Activated T-cell treated with anti-CD3 and anti-CD28 coated beads for 4 hours (primary cell): ENCODE results near the gene LAG3.

Experiments used
- DNase-seq: peaks from one replicate; pipeline ENCODE4 v3.0.0-alpha.2; 2020

LAG3 gene

DNA sequence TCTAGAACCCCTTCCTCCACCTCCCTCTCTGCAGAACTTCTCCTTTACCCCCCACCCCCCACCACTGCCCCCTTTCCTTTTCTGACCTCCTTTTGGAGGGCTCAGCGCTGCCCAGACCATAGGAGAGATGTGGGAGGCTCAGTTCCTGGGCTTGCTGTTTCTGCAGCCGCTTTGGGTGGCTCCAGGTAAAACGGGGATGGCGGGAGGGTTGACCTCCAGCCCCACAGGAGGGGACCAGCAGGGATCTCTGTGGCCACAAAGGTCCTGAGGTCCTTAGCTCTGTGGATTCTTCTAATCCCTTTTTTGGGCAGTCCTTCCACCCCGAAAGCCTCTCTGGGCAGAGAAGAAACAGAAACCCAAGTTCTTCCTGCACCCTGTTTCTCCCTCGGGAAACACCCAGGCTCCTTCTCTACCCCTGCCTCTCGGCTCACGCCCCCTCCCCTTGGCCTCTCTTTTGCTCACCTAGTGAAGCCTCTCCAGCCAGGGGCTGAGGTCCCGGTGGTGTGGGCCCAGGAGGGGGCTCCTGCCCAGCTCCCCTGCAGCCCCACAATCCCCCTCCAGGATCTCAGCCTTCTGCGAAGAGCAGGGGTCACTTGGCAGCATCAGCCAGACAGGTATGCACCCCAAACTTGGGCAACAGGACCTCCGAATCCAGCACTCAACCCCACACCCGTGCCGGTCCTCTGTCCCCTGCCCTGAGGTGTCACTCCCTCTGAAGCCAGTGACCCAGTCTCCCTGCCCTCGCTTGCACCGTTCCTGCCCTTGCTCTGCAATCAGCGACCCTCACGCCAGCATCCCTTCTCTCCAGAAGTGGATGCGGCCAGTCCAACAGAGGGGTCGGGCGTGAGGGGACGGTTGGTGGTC is 638 bp downstream of the LAG3 start:
- no peak for DNase-seq

DNA sequence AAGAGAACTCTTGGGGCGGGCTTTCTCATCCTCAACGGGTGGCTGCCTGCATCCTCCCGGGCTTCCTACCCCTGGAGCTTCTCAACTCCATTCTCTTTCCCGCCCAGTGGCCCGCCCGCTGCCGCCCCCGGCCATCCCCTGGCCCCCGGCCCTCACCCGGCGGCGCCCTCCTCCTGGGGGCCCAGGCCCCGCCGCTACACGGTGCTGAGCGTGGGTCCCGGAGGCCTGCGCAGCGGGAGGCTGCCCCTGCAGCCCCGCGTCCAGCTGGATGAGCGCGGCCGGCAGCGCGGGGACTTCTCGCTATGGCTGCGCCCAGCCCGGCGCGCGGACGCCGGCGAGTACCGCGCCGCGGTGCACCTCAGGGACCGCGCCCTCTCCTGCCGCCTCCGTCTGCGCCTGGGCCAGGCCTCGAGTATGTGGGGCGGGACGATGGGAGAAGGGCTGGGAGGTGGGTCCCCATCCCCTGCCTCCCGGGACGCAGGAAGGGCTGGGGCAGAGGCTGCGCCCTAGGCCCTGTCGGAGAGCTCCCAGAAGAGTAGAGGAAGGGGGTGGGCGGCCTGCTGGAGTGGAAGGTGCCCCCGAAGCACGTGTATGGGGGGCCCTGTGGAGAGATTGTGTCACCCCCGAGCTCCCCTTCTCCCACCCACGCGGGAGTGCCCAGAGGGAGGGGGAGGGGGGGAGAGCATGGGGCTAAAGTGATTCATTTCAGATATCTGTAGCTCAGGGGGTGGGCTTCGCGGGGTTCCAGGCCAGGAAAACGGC is 1.5 kb downstream of the LAG3 start:
- peak; percentile 71 for DNase-seq

DNA sequence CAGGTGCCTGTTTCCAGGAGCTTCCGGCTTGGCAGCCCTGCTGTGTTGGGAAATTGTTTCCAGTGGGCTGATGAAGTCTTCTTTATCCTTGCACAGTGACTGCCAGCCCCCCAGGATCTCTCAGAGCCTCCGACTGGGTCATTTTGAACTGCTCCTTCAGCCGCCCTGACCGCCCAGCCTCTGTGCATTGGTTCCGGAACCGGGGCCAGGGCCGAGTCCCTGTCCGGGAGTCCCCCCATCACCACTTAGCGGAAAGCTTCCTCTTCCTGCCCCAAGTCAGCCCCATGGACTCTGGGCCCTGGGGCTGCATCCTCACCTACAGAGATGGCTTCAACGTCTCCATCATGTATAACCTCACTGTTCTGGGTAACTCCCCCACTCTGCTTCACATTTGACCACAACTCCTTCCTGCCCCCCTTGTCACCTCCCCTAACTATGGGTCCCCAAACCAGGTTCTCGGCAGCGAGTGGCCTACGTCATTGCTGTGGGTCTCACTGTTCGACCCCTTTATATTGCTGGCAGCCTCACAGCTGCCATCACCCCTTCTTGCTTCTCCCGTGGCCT is 2.3 kb downstream of the LAG3 start:
- DNase-seq, result no peak

DNA sequence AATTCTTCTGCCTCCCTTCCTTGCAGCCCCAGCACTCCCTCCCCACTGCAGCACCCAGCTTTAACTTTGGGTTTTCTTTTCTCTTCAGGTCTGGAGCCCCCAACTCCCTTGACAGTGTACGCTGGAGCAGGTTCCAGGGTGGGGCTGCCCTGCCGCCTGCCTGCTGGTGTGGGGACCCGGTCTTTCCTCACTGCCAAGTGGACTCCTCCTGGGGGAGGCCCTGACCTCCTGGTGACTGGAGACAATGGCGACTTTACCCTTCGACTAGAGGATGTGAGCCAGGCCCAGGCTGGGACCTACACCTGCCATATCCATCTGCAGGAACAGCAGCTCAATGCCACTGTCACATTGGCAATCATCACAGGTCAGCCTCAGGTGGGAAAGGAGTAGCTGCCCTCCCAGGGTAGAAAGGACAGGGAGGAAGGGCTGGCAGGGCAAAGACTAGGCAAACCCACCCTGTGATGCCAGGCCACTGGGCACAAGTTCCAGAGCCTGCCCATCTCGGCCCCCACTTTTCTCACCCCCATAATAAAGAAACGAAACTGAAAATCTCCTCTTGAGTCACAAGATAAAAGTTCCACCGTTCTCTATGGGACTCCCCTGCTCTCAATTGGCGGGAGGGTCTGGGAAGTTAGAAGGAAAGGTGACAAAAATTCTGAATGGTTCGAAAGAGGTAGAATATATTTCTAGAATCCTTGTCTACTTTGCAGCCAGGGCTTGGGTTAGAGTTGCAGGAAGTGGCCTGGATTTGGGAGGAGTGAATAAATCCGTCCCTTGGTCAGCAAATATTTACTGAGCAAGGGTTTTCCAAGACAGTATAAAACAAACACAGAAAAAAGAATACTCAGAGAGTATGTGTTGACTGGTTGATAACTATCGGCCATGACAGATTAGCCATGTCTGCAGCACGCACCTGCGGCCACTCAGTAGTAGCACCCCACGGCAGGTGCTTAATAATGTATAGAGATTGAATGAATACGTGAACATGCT is 3.2 kb downstream of the LAG3 start:
- no peak for DNase-seq

DNA sequence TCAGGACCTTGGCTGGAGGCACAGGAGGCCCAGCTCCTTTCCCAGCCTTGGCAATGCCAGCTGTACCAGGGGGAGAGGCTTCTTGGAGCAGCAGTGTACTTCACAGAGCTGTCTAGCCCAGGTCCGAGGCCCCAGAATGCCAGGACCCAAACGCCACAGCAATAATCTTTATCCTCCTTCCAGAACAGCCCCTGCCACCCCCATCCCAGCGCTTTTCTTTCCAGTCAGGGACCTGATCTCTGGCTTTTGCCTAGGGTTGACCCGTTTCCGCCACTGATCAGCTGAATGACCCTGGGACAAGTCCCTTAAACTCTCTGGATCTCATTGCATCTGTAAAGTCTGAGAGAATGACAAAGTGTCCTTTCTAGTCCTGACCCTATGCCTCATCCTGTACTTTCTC is 5.1 kb downstream of the LAG3 start:
- no peak for DNase-seq

DNA sequence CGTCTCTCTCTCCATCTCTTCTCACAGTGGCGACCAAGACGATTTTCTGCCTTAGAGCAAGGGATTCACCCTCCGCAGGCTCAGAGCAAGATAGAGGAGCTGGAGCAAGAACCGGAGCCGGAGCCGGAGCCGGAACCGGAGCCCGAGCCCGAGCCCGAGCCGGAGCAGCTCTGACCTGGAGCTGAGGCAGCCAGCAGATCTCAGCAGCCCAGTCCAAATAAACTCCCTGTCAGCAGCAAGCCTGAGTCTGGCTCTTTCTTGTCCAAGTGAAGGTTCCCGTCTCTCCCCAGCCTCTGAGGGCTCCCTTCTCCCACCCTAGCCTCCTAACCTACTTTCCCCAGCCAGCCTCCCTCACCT is 5.9 kb downstream of the LAG3 start:
- no peak for DNase-seq

DNA sequence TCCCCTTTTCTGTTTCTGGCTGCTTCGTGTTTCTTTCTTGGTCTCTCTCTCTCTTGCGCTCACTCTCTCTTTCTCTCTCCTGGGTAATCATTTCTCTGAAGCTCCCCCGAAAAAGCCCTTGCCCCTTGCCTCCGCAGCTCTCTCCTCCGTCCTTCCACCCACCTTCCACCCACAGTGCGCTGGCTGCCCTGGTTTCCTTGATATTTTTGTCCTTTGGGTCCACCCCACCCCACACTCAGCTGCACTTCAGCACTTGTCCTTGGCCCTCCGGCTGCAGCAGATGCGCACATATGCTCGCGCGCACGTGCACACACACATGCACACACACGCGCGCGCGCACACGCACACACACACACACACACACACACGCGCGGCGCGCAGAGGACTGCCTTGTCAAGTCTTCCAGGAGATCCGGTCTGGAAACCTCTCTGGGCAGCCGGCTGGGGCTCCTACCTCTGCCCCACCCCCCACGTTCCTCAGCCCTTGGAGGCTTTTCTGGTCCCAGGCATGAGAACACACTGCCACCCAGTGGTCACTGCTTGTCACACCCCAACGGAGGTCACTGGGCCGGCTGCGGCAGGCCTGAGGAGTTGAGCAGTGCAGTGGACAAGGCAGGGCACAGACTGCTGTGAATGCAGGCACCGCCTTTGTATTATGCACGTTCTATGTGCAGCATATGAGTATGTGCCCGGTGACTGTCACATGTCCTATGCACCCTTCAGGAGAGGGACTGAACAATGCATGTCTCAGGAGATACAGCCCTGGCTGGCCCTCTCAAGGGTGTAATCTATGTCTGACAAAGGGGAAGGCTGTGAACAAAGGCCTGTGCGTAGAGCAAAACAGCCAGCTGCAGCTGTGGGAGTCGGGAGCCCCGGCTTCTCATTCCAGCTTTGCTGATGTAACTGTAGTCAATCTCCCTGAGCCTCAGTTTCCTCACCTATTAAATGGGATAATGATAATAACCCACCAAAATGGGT is 6.5 kb downstream of the LAG3 start:
- DNase-seq, result peak; percentile 87

DNA sequence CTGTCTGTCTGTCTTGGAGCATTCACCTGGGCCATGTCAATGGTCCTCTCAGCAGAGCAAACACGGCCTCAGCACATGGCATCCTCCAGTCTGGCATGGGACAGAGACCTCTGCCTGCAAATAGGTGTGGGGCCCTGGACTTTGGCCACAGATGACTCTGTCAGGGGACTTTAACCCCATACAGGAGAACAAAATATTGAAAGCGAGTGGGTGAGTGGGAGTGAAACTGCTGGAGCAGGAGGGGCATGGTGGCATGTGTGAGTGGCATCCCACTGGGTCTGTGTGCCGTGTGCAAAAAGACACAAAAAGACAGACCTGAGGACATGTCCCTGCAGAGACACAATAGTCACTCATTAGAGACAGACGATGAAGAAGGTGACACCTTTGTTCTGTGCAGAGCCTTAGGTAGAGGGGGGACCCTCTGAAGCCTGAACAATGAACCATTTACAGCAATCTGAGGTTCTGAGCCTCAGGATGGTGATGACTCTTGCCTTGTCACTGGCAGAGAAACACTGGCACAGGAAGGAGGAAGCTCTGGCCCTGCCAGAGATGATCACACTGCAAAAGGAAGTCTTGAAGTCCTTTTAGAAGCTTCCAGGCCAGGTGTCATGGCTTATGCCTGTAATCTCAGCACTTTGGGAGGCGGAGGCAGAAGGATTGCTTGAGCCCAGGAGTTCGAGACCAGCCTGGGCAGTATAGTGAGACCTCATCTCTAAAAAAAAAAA is 7.5 kb downstream of the LAG3 start:
- no peak for DNase-seq

DNA sequence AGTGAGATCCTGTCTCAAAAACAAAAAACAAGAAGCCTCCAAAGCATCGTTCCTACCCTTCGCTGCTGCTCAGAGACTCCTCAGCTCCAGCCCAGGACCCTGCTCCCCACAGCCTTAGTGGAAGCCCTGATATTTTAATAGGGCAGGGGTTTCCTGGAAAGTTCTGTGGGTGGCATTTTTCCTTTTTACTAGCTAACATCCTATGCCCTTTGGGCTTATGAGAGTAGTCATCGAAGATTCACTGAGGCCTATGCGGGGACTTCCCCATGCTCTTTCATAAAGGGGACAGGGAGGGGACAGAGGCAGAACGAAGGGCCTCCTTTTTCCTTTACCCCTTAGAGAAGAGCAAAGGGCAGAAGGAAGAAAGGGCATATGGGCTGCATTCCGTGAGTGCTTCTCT is 8.3 kb downstream of the LAG3 start:
- DNase-seq, result no peak

DNA sequence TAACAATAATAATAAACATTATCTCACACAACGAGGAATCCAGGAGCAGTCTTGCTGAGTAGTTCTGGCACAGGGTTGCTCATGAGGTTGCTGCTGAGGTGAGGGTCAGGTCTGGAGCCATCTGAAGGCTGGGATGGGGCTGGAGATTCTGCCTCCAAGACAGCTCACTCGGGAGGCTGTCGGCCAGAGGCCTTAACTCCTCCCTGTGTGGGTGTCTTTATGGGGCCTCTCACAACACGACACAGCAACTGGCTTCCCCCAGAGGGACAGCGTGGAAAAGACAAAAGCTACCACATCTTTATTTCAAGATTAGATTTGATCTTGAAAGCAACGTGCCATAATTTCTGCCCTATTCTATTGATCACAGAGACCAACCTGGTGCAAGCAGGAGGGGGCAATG is 9.8 kb downstream of the LAG3 start:
- no peak for DNase-seq

DNA sequence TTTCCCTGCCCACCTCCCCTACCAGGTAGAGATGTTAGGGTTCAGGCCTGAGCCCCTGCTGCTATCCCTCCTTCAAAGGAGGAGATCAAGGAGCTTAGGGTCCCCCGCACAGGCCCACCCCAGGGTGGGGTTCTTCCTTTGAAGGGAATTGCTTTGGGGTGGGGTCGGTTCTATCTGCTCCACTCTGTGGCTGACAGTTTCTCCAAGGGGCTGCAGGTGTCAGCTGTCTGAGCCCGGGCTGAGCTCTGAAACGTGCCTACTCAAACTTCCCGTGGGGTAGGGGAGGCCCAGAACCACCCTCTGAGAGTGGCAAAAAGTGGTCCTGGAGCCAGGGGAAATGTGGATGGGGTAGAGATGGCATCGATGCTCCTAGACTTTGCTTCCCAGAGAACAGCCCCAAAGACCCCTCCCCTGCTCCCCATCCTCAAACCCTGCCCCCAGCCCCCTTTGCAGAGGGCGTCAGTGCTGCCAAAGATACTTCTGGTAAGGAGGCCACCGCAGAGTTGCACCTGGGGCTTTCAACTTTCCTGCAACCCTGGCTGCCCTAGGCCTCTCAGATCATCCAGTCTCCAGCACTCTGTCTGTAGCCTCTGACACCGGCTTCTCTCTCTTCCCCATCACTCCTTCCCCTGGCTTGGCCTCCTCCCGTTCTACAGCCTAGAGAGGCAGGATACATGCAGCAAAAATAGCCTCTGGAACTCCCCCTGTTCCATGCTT is 10.7 kb downstream of the LAG3 start:
- no peak for DNase-seq

DNA sequence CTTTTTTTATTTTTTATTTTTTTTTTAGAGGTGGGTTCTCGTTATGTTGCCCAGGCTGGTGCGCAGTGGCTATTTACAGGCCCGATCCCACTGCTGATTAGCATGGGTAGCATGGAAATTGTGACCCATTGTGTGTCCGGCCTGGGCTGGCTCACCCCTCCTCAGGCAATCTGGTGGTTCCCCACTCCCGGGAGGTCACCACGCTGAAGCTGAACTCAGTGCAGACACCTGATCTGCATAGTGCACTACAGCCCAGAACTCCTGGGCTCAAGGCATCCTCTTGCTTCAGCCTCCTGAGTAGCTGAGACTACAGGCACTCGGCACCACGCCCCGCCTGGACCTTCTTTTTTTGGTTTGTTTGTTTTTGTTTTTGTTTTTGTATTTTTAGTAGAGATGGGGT is 11.5 kb downstream of the LAG3 start:
- DNase-seq, result no peak

DNA sequence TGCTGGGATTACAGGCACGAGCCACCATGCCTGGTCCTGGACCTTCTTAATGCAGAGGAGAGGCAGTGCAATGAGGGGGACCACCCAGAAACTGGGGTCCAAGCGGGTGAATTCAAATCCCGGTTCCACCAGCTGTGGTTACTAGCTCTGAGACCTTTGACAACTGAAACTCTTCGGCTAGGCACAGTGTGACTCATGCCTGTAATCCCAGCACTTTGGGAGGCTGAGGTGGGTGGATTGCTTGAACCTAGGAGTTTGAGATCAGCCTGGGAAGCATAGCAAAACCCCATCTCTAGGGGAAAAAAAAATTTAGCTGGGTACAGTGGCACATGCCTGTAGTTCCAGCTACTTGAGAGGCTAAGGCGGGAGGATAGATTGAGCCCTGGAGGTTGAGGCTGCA is 12.0 kb downstream of the LAG3 start:
- no peak for DNase-seq

DNA sequence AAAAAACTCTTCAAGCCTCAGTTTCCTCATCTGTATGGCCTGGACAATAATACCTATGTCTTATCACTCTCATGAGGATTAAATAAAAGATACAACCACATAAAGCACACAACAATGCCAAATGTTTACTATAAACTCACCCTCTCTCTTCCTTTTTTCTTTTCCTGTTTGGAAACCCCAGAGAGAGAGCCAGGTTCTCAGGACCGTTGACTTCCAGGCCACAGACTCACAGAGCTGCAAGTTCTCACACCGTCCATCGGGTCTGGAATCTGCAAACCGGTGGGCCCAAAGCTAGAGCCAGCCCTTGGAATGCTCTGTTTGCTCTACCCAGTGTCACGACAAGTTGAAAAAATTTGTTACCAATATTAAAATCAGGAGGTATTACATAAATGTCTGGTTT is 12.4 kb downstream of the LAG3 start:
- DNase-seq, result no peak

DNA sequence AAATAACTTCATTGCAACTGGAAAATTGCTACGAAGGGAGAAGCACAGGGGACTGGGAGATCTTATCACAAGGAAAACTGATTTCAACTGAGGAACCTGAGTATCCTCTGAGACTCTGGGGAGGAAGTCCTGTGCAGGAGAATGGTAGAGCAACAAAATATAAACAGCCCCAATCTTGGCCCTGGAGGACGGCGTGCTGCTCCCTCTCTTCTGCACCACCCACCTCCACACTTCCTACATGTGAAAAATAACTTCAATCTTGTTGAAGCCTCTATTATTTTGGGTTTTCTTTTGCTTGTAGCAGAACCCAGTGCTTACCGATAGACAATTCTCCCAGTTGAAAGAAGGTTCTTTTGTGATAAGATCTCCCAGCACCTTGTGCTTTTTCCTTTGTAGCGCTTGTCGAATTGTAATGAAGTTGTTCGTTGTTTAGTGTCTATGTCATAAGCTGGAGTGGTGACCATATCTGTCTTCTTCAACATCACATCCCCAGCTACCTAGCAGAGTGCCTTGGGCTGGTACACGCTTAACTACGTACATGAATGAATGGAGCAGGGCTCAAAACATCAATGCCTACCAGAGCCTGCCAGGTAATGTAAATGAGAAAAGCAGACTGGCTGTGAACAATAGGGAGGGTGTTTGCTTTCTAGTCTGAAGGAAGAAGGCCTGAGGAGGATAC is 14.2 kb downstream of the LAG3 start:
- no peak for DNase-seq

DNA sequence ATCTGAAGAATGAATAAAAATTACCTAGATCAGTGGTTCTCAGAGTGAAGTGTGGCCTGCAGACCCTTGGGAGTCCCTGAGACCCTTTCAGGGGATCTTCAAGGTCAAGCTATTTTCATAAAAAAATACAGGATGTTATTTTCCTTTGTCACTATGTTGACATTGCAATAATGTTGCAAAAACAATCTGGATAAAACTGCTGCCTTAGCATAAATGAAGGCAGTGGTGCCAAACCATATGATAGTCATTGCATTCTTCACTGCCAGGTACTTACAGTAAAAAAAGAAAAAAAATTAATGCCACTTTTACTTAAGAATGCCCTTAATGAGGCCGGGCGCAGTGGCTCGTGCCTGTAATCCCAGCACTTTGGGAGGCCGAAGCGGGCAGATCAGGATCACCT is 15.0 kb downstream of the LAG3 start:
- no peak for DNase-seq

DNA sequence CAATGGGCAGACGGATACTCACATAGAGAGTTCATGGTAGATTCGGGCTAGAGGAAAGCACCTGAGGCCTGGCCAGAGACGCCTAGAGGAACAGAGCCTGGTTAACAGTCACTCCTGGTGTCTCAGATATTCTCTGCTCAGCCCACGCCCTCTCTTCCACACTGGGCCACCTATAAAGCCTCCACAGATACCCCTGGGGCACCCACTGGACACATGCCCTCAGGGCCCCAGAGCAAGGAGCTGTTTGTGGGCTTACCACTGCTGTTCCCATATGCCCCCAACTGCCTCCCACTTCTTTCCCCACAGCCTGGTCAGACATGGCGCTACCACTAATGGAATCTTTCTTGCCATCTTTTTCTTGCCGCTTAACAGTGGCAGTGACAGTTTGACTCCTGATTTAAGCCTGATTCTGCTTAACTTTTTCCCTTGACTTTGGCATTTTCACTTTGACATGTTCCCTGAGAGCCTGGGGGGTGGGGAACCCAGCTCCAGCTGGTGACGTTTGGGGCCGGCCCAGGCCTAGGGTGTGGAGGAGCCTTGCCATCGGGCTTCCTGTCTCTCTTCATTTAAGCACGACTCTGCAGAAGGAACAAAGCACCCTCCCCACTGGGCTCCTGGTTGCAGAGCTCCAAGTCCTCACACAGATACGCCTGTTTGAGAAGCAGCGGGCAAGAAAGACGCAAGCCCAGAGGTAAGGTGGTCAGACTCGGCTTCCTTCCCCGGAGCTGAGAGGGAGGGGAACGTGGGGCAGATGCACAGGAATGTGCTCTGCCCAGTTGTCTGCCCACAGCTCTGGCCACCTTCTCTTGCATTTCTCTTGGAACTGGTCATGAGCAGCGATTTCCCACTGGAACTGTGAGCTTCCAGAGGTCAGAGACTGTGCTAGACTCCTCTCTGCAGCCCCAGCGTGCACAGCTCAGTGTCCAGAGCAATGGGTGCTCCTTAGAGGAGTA is 16.9 kb downstream of the LAG3 start, which contains the start of gene CD4:
Gene CD4 (plus strand): TSS at position 557 of the 953 bp plus-strand sequence. CDS start 10,611 bp downstream, outside the sequence.
- DNase-seq, result no peak

DNA sequence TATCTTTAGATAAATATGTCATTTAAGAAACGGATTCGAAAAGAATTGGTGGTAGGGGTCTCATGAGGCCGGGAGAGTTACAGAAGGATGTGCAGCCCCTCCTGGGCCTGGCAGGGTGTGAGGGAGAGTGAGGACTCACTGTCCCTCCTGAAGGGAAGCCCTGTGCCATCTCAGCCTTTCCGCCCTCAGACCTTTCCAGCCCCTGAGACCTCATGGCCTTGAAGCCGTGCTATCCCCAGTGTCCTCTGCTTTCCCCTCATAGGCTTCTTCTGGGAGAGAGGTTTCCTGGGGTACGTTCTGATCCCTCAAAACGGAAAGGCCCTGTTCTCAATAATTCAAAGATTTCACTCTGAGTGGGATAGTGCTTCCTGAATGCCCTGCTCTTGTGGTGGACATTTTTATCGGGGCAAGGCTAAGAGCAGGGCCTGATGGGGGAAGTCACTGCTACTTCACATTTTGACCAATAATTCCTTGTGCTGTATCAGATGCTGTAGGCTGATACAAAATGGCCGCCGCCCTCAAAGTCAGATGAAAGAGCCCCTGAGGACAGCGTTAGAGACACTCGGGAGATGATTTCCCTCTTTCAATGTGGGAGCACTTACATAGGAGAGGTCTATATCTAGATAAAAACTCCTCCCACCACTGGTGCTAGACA is 18.3 kb downstream of the LAG3 start:
- DNase-seq, result no peak
